CD4-positive, alpha-beta T cell (primary cell): Measurements from ENCODE around the gene TRIM69. TPM values are rescaled to one million over a fixed set of nuclear protein-coding genes. Genes with fewer than 3 reads are reported as not detected.

Source experiments
- ATAC-seq: fragments of 200-7000 bp; cut with Tn5 transposase; one replicate; pipeline ENCODE4 v1.10.0; 2022; ENCODE audit warnings: mild to moderate bottlenecking; ENCODE audit not compliant: poor library complexity
- CTCF ChIA-PET: fragments of 350-600 bp; sonication (Branson Sonifier 250); formaldehyde crosslinking; loops from one replicate; lab custom pipeline; 2021; ENCODE audit warnings: antibody characterized with exemption, inconsistent platforms; lab: Charles Lee
- POLR2A ChIA-PET: fragments of 350-600 bp; sonication (Branson Sonifier 250); formaldehyde crosslinking; loops from one replicate; lab custom pipeline; 2021; ENCODE audit warnings: antibody characterized with exemption, inconsistent platforms; lab: Charles Lee
- DNase-seq, 14 experiments: peaks; one replicate each; pipeline ENCODE4 v3.0.0-alpha.2; 2013 to 2020; ENCODE audit warnings: mixed read lengths in 2 of 14
- H3K27ac ChIP-seq, 2 donors: one replicate each; pipeline versions ENCODE4 v1.5.1 to v1.7.0; 2013; ENCODE audit warnings: low read length in 2 of 2, low read depth in 1 of 2, mild to moderate bottlenecking in 1 of 2
- H3K27me3 ChIP-seq, 2 experiments: 1 replicate in 1 of 2; 2 replicates in 1 of 2; pipeline versions ENCODE4 v1.6.1 to v1.7.0; 2013; ENCODE audit warnings: low read length in 2 of 2, control low read depth in 1 of 2, mild to moderate bottlenecking in 1 of 2, moderate library complexity in 1 of 2; ENCODE audit not compliant: insufficient read depth in 2 of 2, control insufficient read depth in 1 of 2
- H3K36me3 ChIP-seq: one replicate; pipeline ENCODE4 v1.6.1; 2013; ENCODE audit warnings: low read length, control low read depth; ENCODE audit not compliant: insufficient read depth
- H3K4me1 ChIP-seq: one replicate; pipeline ENCODE4 v1.6.1; 2013; ENCODE audit warnings: low read length, control low read depth; ENCODE audit not compliant: insufficient read depth
- H3K4me3 ChIP-seq: one replicate; pipeline ENCODE4 v1.5.1; 2013; ENCODE audit warnings: mild to moderate bottlenecking, low read length, moderate library complexity
- H3K9me3 ChIP-seq, 2 experiments: 1 replicate in 1 of 2; 2 replicates in 1 of 2; pipeline versions ENCODE4 v1.6.1 to v1.7.0; 2013; ENCODE audit warnings: low read length in 2 of 2, mild to moderate bottlenecking in 2 of 2, control low read depth in 1 of 2, moderate library complexity in 1 of 2; ENCODE audit not compliant: control insufficient read depth in 1 of 2, insufficient read depth in 1 of 2
- H3K27ac Mint-ChIP-seq: one replicate; pipeline ENCODE4 v1.8.0; 2020; ENCODE audit warnings: mixed read lengths
- H3K27me3 Mint-ChIP-seq: one replicate; pipeline ENCODE4 v1.8.0; 2021; ENCODE audit warnings: mixed read lengths
- H3K36me3 Mint-ChIP-seq: one replicate; pipeline ENCODE4 v1.8.0; 2021; ENCODE audit warnings: low read depth, mixed read lengths
- H3K4me1 Mint-ChIP-seq: one replicate; pipeline ENCODE4 v1.8.0; 2021; ENCODE audit warnings: low read depth, mixed read lengths
- H3K4me3 Mint-ChIP-seq: one replicate; pipeline ENCODE4 v1.8.0; 2020; ENCODE audit warnings: mild to moderate bottlenecking, mixed read lengths
- H3K9me3 Mint-ChIP-seq: one replicate; pipeline ENCODE4 v1.8.0; 2020; ENCODE audit warnings: mixed read lengths
- intact Hi-C, 2 experiments: fragments of 100-400 bp; cut with DNase I in 1 of 2; cut with micrococcal nuclease in 1 of 2; formaldehyde crosslinking; loops; one replicate each; pipeline versions ENCODE4 v1.15.1 to v1.9.0; 2023 to 2025; cut with DNase I, micrococcal nuclease
- total RNA-seq, 174 experiments: library from RNA in 2 of 174; stranded (reverse) in 2 of 174; gene quantifications; one replicate each; pipeline ENCODE4 v1.2.3 and lab custom pipeline; 2021 to 2026
- TF ChIP-seq, protein P1 (sequence below): fragments of 200-600 bp; IDR thresholded peaks from one replicate; pipeline ENCODE4 v1.8.0; 2022; ENCODE audit warnings: antibody characterized with exemption, mild to moderate bottlenecking

TRIM69 gene
- total RNA-seq, 2 experiments from 2014 or later = 6.2 to 9.8 TPM

DNA sequence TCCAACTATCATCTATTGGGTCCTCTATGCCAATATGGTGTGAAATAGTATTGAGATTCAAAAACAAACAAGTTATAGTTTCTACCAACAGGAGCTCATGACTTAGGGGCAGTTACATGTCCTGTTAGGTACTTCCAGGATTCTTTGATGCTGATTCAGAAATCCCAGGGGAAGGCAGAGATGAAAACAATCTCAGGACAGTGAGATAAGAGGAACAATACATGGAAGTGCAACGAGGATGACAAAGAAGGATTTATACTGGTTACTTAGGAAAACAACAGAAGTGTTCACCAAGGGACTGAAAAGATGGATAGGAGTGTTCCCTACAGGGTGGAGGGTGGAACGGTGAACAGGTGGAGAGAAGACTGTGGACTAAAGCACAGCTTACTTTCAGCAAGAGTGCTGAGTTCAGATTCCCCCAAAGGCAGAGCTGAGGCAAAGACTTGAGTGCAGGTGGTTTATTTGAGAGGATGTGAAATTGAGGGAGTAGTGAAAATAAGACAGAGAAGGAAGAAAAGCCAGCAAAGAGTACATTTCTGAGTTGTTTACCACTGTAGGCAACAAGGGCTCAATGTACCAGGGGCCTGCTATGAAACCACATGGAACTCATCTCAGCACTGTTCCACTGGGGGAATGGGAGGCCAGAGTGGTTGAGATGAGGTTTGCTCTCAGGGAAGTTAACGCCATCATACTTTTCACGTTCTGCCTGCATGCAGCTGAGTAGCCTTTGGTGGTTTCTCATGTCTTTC, 68.1 kb downstream of the TRIM69 start:
- no peaks in the 10 kb centered on the region for H3K4me1 Mint-ChIP-seq
- POLR2A ChIA-PET = no interaction called here
- H3K27me3 Mint-ChIP-seq = no peaks in the 10 kb centered on the region
- ATAC-seq (no peak), DNase-seq (no peak)
- CTCF ChIA-PET = no interaction called here
- H3K9me3 Mint-ChIP-seq = no peaks in the 10 kb centered on the region
- Histone ChIP-seq H3K4me1 (no peaks in the 10 kb centered on the region), H3K36me3 (no peaks in the 10 kb centered on the region), H3K27ac (no peak overlapping the region), H3K27me3 (peaks cover 0 to under 1% of the 10 kb centered on the region in 2 experiments), H3K4me3 (no peak overlapping the region), H3K9me3 (no peaks in the 10 kb centered on the region)
- no peaks in the 10 kb centered on the region for H3K36me3 Mint-ChIP-seq
- no peak overlapping the region for H3K27ac Mint-ChIP-seq
- no peak overlapping the region for H3K4me3 Mint-ChIP-seq
- intact Hi-C loops = no loop called here
- TF ChIP-seq, protein P1, sequence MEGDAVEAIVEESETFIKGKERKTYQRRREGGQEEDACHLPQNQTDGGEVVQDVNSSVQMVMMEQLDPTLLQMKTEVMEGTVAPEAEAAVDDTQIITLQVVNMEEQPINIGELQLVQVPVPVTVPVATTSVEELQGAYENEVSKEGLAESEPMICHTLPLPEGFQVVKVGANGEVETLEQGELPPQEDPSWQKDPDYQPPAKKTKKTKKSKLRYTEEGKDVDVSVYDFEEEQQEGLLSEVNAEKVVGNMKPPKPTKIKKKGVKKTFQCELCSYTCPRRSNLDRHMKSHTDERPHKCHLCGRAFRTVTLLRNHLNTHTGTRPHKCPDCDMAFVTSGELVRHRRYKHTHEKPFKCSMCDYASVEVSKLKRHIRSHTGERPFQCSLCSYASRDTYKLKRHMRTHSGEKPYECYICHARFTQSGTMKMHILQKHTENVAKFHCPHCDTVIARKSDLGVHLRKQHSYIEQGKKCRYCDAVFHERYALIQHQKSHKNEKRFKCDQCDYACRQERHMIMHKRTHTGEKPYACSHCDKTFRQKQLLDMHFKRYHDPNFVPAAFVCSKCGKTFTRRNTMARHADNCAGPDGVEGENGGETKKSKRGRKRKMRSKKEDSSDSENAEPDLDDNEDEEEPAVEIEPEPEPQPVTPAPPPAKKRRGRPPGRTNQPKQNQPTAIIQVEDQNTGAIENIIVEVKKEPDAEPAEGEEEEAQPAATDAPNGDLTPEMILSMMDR = no peak

DNA sequence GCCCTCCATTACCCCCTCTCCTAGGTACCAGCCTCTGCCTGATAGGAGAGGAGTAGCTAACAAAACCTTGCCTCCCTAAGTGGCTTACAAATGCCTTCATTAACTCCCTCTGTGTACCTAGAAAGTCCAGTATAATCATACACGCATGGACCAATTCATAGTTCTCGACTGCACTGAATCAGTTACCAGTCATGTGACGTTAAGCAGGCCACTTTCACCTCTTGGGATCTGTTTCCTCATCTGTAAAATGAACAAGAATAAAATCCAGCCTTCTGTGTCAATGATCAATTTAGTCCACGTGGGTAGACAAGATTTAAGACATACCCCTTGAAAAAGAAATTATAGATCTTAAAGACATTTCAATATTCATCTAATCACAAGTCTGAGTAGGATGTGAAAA, 72.2 kb downstream of the TRIM69 start:
- Mint-ChIP-seq H3K36me3 (no peaks in the 10 kb centered on the region), H3K4me1 (no peaks in the 10 kb centered on the region), H3K9me3 (no peaks in the 10 kb centered on the region), H3K27ac (no peak overlapping the region), H3K4me3 (no peak overlapping the region), H3K27me3 (peaks cover 5% of the 10 kb centered on the region)
- Histone ChIP-seq H3K27ac (no peak overlapping the region), H3K4me1 (no peaks in the 10 kb centered on the region), H3K4me3 (no peak overlapping the region), H3K27me3 (no peaks in the 10 kb centered on the region), H3K9me3 (no peaks in the 10 kb centered on the region), H3K36me3 (no peaks in the 10 kb centered on the region)
- DNase-seq (no peak), ATAC-seq (no peak)
- intact Hi-C loops = no loop called here
- POLR2A ChIA-PET = no interaction called here
- TF ChIP-seq, protein P1 = no peak
- CTCF ChIA-PET = no interaction called here

DNA sequence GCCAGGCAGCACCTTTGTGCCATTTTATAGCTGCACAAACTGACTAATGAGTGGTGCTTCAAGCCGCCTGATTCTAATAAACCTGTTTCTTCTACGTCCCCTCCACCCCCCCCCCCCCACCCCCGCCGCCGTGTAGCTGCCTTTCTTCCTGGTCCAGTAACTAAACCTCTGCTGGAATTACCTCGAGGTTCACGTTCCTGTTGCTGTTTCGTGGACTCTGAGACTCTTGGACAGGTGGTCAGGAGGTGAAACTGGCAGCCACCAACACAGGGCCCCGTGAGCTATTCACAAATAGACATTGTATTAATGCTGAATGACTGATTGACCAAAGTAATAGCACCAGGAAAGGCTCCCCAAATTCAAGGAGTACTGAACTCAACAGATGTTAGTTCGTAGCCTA, 73.9 kb downstream of the TRIM69 start:
- DNase-seq (no peak), ATAC-seq (no peak)
- Histone ChIP-seq H3K4me3 (no peak overlapping the region), H3K9me3 (no peaks in the 10 kb centered on the region), H3K27ac (no peak overlapping the region), H3K4me1 (no peaks in the 10 kb centered on the region), H3K36me3 (no peaks in the 10 kb centered on the region), H3K27me3 (no peaks in the 10 kb centered on the region)
- Mint-ChIP-seq H3K36me3 (no peaks in the 10 kb centered on the region), H3K27me3 (peaks cover 12% of the 10 kb centered on the region), H3K9me3 (no peaks in the 10 kb centered on the region), H3K4me1 (no peaks in the 10 kb centered on the region), H3K4me3 (no peak overlapping the region), H3K27ac (no peak overlapping the region)
- CTCF ChIA-PET = no interaction called here
- intact Hi-C loops = no loop called here
- POLR2A ChIA-PET = no interaction called here
- TF ChIP-seq, protein P1 = no peak
